Upper lobe of left lung (tissue), 6 donors: Measurements from ENCODE around the gene RNASEH2C. TPM values are rescaled to one million over a fixed set of nuclear protein-coding genes. Genes with fewer than 3 reads are reported as not detected.

Experiments used
- ATAC-seq, 2 donors: fragments of 200-7000 bp; cut with Tn5 transposase; one replicate each; pipeline ENCODE4 v1.9.1; 2022; ENCODE audit warnings: mild to moderate bottlenecking in 2 of 2, moderate library complexity in 2 of 2; ENCODE audit not compliant: low FRiP score in 2 of 2
- DNase-seq, 2 donors: peaks; one replicate each; pipeline ENCODE4 v3.0.0-alpha.2; 2019 to 2020
- H3K27ac ChIP-seq, 4 donors: fragments of 200-600 bp; sonication (generic); one replicate each; pipeline ENCODE4 v1.5.1; 2016 to 2019
- H3K27me3 ChIP-seq, 4 donors: fragments of 200-600 bp; sonication (generic); one replicate each; pipeline ENCODE4 v1.5.1; 2017 to 2019
- H3K36me3 ChIP-seq, 4 donors: fragments of 200-600 bp; sonication (generic); one replicate each; pipeline ENCODE4 v1.5.1; 2016 to 2019
- H3K4me1 ChIP-seq, 4 donors: fragments of 200-600 bp; sonication (generic); one replicate each; pipeline ENCODE4 v1.5.1; 2018 to 2019
- H3K4me3 ChIP-seq, 4 donors: fragments of 200-600 bp; sonication (generic); one replicate each; pipeline ENCODE4 v1.5.1; 2017 to 2019; ENCODE audit warnings: mild to moderate bottlenecking in 2 of 4, moderate library complexity in 1 of 4
- H3K9me3 ChIP-seq, 4 donors: fragments of 200-600 bp; sonication (generic); one replicate each; pipeline ENCODE4 v1.5.1; 2018 to 2019
- EP300 ChIP-seq, 4 donors: sonication (generic); formaldehyde crosslinking; IDR thresholded peaks; one replicate each; pipeline ENCODE4 v1.5.1; 2017; ENCODE audit warnings: antibody characterized with exemption in 4 of 4, control low read depth in 2 of 4
- POLR2A ChIP-seq, 4 donors: fragments of 450-650 bp; IDR thresholded peaks; one replicate each; pipeline ENCODE4 v1.5.1; 2016 to 2017; ENCODE audit warnings: antibody characterized with exemption in 4 of 4, mild to moderate bottlenecking in 2 of 4
- POLR2AphosphoS5 ChIP-seq, 2 donors: sonication (generic); formaldehyde crosslinking; IDR thresholded peaks; one replicate each; pipeline ENCODE4 v1.5.1; 2017; ENCODE audit warnings: antibody characterized with exemption in 2 of 2
- WGBS, 2 donors: methylation state at CpG; one replicate each; pipeline ENCODE4 v1.1.5; 2017 to 2018; 5-methylcytosine and 5-hydroxymethylcytosine counted together
- total RNA-seq, 6 donors: library from RNA; depleted of rRNA in 4 of 6; stranded (reverse); fragments of >200 nt in 4 of 6; gene quantifications; one replicate each; pipeline versions ENCODE4 v1.1.0 to v1.2.1, GENCODE V29; 2016 to 2021
- TF ChIP-seq, protein P1 (sequence below), 6 experiments: fragments of 450-650 bp in 4 of 6; fragments of 200-600 bp in 2 of 6; sonication (generic) in 2 of 6; IDR thresholded peaks; one replicate each; pipeline ENCODE4 v1.5.1; 2016 to 2019; ENCODE audit warnings: antibody characterized with exemption in 6 of 6
- donor health status: DM: no; HTN: no; CAD: no; lungs with moderate emphysema.
- donor health status: DM: no; HTN: yes; CAD: no; lungs with severe emphysema.

Gene RNASEH2C
- total RNA-seq, 6 donors from 2014 or later, result 35.0 to 81.7 (median 49.1) TPM

- no peak for DNase-seq
- Histone ChIP-seq H3K27me3 (no peaks in the 10 kb centered on the region), H3K4me3 (no peak overlapping the region), H3K4me1 (no peaks in the 10 kb centered on the region), H3K9me3 (no peaks in the 10 kb centered on the region), H3K27ac (no peak overlapping the region), H3K36me3 (no peaks in the 10 kb centered on the region)
- no peak for ATAC-seq
- TF ChIP-seq EP300 (IDR thresholded peaks at IDR 0.05), result no peak
- no peak for TF ChIP-seq POLR2A (IDR thresholded peaks at IDR 0.05)
- TF ChIP-seq, protein P1, sequence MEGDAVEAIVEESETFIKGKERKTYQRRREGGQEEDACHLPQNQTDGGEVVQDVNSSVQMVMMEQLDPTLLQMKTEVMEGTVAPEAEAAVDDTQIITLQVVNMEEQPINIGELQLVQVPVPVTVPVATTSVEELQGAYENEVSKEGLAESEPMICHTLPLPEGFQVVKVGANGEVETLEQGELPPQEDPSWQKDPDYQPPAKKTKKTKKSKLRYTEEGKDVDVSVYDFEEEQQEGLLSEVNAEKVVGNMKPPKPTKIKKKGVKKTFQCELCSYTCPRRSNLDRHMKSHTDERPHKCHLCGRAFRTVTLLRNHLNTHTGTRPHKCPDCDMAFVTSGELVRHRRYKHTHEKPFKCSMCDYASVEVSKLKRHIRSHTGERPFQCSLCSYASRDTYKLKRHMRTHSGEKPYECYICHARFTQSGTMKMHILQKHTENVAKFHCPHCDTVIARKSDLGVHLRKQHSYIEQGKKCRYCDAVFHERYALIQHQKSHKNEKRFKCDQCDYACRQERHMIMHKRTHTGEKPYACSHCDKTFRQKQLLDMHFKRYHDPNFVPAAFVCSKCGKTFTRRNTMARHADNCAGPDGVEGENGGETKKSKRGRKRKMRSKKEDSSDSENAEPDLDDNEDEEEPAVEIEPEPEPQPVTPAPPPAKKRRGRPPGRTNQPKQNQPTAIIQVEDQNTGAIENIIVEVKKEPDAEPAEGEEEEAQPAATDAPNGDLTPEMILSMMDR (IDR thresholded peaks at IDR 0.05), result no peak
- TF ChIP-seq POLR2AphosphoS5 (IDR thresholded peaks at IDR 0.05), result no peak
- WGBS, 2 donors, result 75 to 82% methylated on average over 6 of the region's 6 CpGs
Measured at GRCh38 chr11:65726660-65727059, 6.1 kb upstream of the RNASEH2C start.

- Histone ChIP-seq H3K9me3 (no peaks in the 10 kb centered on the region), H3K4me3 (no peak overlapping the region), H3K4me1 (peaks cover 18 to 24% (median 19%) of the 10 kb centered on the region in 4 donors), H3K27ac (no peak overlapping the region), H3K36me3 (peaks cover 14 to 25% (median 23%) of the 10 kb centered on the region in 4 donors), H3K27me3 (no peaks in the 10 kb centered on the region)
- 91 to 94% methylated on average over 1 of the region's 1 CpG for WGBS, 2 donors
- ATAC-seq (no peak), DNase-seq (no peak)
- TF ChIP-seq POLR2AphosphoS5 (IDR thresholded peaks at IDR 0.05) (no peak), EP300 (IDR thresholded peaks at IDR 0.05) (no peak), POLR2A (IDR thresholded peaks at IDR 0.05) (no peak)
- TF ChIP-seq, protein P1 (IDR thresholded peaks at IDR 0.05), result no peak
Measured at GRCh38 chr11:65722261-65722660, 1.7 kb upstream of the RNASEH2C start.

DNA sequence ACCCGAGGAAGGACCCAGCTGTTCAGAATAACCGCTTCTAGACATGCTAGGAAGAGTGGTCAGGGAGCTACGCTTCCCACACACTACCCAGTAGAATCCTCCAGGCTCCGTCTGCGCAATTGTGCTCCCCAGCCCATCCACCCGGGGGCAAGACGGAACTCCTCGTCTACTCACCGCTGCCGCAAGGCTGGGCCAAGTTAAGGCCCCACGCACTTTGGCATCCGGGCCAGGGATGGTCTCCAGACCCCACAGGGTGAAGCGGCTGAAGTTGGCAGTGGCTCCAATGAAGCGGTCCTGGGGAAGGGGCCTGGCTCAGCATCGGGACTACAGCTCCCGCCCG, 757 bp downstream of the RNASEH2C start:
- no peaks in the 10 kb centered on the region for H3K9me3 ChIP-seq
- peak; percentile 28 to 49 for ATAC-seq
- 9 to 17% methylated on average over 1 to 12 of the region's 17 CpGs for WGBS, 2 donors
- no peak for TF ChIP-seq EP300 (IDR thresholded peaks at IDR 0.05)
- TF ChIP-seq, protein P1 (IDR thresholded peaks at IDR 0.05), result no peak
- TF ChIP-seq POLR2AphosphoS5 (IDR thresholded peaks at IDR 0.05), result no peak
- peaks cover 18 to 24% (median 19%) of the 10 kb centered on the region in 4 donors for H3K4me1 ChIP-seq
- no peaks in the 10 kb centered on the region for H3K27me3 ChIP-seq
- H3K4me3 ChIP-seq, result peak overlapping the region; percentile 76 to 98 (median 86)
- peaks cover 35 to 50% (median 47%) of the 10 kb centered on the region in 4 donors for H3K36me3 ChIP-seq
- DNase-seq, result no peak
- H3K27ac ChIP-seq, result peak overlapping the region; percentile 73 to 94 (median 88)

- DNase-seq, result peak in 1 of 2 donors; percentile 45
- 61 to 82% methylated on average over 7 to 10 of the region's 10 CpGs for WGBS, 2 donors
- Histone ChIP-seq H3K9me3 (no peaks in the 10 kb centered on the region), H3K36me3 (peaks cover 41 to 58% (median 55%) of the 10 kb centered on the region in 4 donors), H3K4me3 (peak overlapping the region in 3 of 4 donors; percentile 76 to 98 (median 88)), H3K27ac (peak overlapping the region in 2 of 4 donors; percentile 89 to 94), H3K4me1 (peaks cover 18 to 24% (median 20%) of the 10 kb centered on the region in 4 donors), H3K27me3 (no peaks in the 10 kb centered on the region)
- no peak for ATAC-seq
- no peak for TF ChIP-seq POLR2A (IDR thresholded peaks at IDR 0.05)
- TF ChIP-seq, protein P1 (IDR thresholded peaks at IDR 0.05), result no peak
- TF ChIP-seq EP300 (IDR thresholded peaks at IDR 0.05), result no peak
- TF ChIP-seq POLR2AphosphoS5 (IDR thresholded peaks at IDR 0.05), result no peak
Measured at GRCh38 chr11:65718964-65719492, 1.6 kb downstream of the RNASEH2C start.

- DNase-seq (no peak), ATAC-seq (no peak)
- TF ChIP-seq, protein P1 (IDR thresholded peaks at IDR 0.05), result no peak
- peaks cover 18 to 27% (median 22%) of the 10 kb centered on the region in 4 donors for H3K4me1 ChIP-seq
- no peaks in the 10 kb centered on the region for H3K27me3 ChIP-seq
- H3K27ac ChIP-seq, result peak overlapping the region in 1 of 4 donors; percentile 89
- peaks cover 41 to 63% (median 59%) of the 10 kb centered on the region in 4 donors for H3K36me3 ChIP-seq
- WGBS, 2 donors, result 92 to 94% methylated on average over 4 of the region's 4 CpGs
- peak overlapping the region in 1 of 4 donors; percentile 98 for H3K4me3 ChIP-seq
- H3K9me3 ChIP-seq, result no peaks in the 10 kb centered on the region
Measured at GRCh38 chr11:65718531-65718930, 2.1 kb downstream of the RNASEH2C start.
